ENCODE measurements around the gene ATP5F1A.
"Not testable (repeated sequence)": the region's sequence is repeated elsewhere in the genome, so short reads cannot be mapped to it uniquely, and the experiment has no call there.

The ATP5F1A gene

GRCh38 chr18:46047369-46047768 is 50.7 kb downstream of the ATP5F1A start:
- not testable (repeated sequence) for DNase-seq (ENCODE audit: low read depth in 2 of 2)

GRCh38 chr18:46046688-46047087 is 51.4 kb downstream of the ATP5F1A start:
- DNase-seq (ENCODE audit: low read depth in 2 of 2) = no peak

GRCh38 chr18:46046126-46046525 is 52.0 kb downstream of the ATP5F1A start:
- DNase-seq (ENCODE audit: low read depth in 2 of 2) = no peak

GRCh38 chr18:46042571-46043123 is 55.4 kb downstream of the ATP5F1A start:
- DNase-seq (ENCODE audit: low read depth in 2 of 2) = no peak

- DNase-seq (ENCODE audit: low read depth in 2 of 2) = no peak
Observed at GRCh38 chr18:46040747-46041104, 57.4 kb downstream of the ATP5F1A start.

GRCh38 chr18:46040033-46040746 is 57.9 kb downstream of the ATP5F1A start:
- DNase-seq (ENCODE audit: low read depth in 2 of 2) = no peak

- no peak for DNase-seq (ENCODE audit: low read depth in 2 of 2)
Observed at GRCh38 chr18:46037512-46038305, 60.4 kb downstream of the ATP5F1A start.

GRCh38 chr18:46035696-46036680 is 62.1 kb downstream of the ATP5F1A start:
- no peak for DNase-seq (ENCODE audit: low read depth in 2 of 2)

GRCh38 chr18:46034230-46034629 is 63.9 kb downstream of the ATP5F1A start:
- no peak for DNase-seq (ENCODE audit: low read depth in 2 of 2)

GRCh38 chr18:46031741-46032140 is 66.4 kb downstream of the ATP5F1A start:
- DNase-seq (ENCODE audit: low read depth in 2 of 2) = no peak

Data from stimulated activated CD4-positive, alpha-beta T cell treated with anti-CD3 and anti-CD28 coated beads, Interleukin-12 subunit alpha, Interleukin-12 subunit beta, amount 100 ng/mL, for 24 hours (primary cell).